ENCODE results near the gene TRIM54. TPM values are rescaled to one million over a fixed set of nuclear protein-coding genes. Genes with fewer than 3 reads are reported as not detected.

TRIM54 gene
- total and polyA plus RNA-seq, 3 donors from 2014 or later: 28.3 to 46.8 (median 38.5) TPM

DNA sequence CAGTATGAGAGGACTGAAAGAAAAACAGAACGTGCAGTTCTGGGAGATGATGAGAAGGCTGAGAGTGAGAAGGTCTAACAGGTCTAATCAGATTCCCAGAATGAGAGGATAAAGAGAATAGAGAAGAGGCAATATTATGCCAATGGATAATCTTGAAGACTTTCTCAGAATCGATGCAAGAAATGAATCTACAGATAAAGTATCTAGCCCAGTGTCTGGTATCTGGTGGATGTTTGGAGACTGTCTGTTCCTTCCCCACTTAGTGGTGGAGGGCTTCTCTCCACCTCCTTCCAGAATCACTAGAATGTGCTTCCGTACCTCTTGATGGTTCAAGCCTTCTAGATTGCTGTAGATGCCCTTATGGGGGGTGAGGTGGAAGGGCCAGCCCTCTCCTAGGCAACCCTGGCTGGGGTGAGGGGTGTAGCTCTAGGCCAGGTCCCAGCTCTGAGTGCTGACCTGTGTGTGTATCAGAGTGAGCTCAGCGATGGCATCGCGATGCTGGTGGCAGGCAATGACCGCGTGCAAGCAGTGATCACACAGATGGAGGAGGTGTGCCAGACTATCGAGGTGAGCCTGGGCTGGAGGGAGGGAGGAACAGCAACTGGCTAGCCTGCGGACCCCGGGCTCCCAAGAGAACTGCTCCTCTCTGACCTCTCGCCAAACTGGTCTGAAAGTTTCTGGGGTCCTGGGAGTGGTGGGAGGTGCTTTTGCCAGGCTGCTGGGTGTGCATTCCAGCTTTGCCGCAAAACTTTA is 22.4 kb downstream of the TRIM54 start:
- H3K9me3 ChIP-seq: no peaks in the 10 kb centered on the region
- no peak for DNase-seq
- no peaks in the 10 kb centered on the region for H3K4me1 ChIP-seq
- no peak overlapping the region for H3K4me3 ChIP-seq
- intact Hi-C loops (cut with DNase I; ENCODE audit: low total_unique reads): loop anchor here (10.0 kb wide), 1 partner anchor 210 kb away; no protein-coding TSS in a partner anchor
- TF ChIP-seq, protein P1, sequence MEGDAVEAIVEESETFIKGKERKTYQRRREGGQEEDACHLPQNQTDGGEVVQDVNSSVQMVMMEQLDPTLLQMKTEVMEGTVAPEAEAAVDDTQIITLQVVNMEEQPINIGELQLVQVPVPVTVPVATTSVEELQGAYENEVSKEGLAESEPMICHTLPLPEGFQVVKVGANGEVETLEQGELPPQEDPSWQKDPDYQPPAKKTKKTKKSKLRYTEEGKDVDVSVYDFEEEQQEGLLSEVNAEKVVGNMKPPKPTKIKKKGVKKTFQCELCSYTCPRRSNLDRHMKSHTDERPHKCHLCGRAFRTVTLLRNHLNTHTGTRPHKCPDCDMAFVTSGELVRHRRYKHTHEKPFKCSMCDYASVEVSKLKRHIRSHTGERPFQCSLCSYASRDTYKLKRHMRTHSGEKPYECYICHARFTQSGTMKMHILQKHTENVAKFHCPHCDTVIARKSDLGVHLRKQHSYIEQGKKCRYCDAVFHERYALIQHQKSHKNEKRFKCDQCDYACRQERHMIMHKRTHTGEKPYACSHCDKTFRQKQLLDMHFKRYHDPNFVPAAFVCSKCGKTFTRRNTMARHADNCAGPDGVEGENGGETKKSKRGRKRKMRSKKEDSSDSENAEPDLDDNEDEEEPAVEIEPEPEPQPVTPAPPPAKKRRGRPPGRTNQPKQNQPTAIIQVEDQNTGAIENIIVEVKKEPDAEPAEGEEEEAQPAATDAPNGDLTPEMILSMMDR (IDR thresholded peaks at IDR 0.05): no peak
- no peak for TF ChIP-seq POLR2A (IDR thresholded peaks at IDR 0.05)
- WGBS, 2 donors: 88 to 89% methylated on average over 11 to 13 of the region's 13 CpGs
- H3K36me3 ChIP-seq (ENCODE audit: low read depth, missing control alignments): no peaks in the 10 kb centered on the region
- H3K27ac ChIP-seq: no peak overlapping the region
- H3K27me3 ChIP-seq: no peaks in the 10 kb centered on the region

DNA sequence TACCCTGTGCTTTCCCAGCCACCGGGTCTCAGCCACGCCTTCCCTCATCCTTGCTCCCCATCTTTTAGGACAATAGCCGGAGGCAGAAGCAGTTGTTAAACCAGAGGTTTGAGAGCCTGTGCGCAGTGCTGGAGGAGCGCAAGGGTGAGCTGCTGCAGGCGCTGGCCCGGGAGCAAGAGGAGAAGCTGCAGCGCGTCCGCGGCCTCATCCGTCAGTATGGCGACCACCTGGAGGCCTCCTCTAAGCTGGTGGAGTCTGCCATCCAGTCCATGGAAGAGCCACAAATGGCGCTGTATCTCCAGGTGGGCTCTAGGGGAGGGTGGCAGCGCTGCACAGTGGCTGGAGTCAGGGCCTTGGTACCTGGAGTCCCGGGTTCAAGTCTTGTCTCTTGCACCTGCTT is 23.3 kb downstream of the TRIM54 start:
- H3K27me3 ChIP-seq: no peaks in the 10 kb centered on the region

DNA sequence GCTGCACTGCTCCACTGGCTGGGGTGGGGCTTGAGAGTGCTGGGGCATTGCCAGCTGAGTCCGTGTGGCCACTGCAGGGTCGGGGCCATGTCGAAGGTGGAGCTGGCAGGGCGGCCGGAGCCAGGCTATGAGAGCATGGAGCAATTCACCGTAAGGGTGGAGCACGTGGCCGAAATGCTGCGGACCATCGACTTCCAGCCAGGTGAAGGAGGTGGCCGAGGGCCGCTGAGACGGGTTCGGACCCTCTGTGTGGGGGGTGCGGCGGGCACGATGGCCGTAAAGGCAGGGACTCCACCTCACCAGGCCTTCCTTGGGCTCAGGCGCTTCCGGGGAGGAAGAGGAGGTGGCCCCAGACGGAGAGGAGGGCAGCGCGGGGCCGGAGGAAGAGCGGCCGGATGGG is 23.9 kb downstream of the TRIM54 start:
- H3K36me3 ChIP-seq (ENCODE audit: low read depth, missing control alignments): peaks cover 3% of the 10 kb centered on the region
- no peak overlapping the region for H3K27ac ChIP-seq
- H3K4me3 ChIP-seq: no peak overlapping the region
- no peaks in the 10 kb centered on the region for H3K9me3 ChIP-seq
- intact Hi-C loops (cut with DNase I; ENCODE audit: low total_unique reads): loop anchor here (10.0 kb wide), 1 partner anchor 211 kb away; no protein-coding TSS in a partner anchor
- H3K4me1 ChIP-seq: no peaks in the 10 kb centered on the region
- TF ChIP-seq POLR2A (IDR thresholded peaks at IDR 0.05): no peak
- TF ChIP-seq, protein P1 (IDR thresholded peaks at IDR 0.05): no peak
- WGBS, 2 donors: 36 to 58% methylated on average over 15 to 21 of the region's 26 CpGs
- no peak for DNase-seq
- no peaks in the 10 kb centered on the region for H3K27me3 ChIP-seq

More for the DNA sequence above, 23.3 kb downstream of the TRIM54 start:
- Histone ChIP-seq H3K9me3 (no peaks in the 10 kb centered on the region), H3K36me3 (ENCODE audit: low read depth, missing control alignments) (peaks cover 3% of the 10 kb centered on the region), H3K4me3 (no peak overlapping the region), H3K4me1 (no peaks in the 10 kb centered on the region), H3K27ac (no peak overlapping the region)
- TF ChIP-seq, protein P1 (IDR thresholded peaks at IDR 0.05): no peak
- TF ChIP-seq POLR2A (IDR thresholded peaks at IDR 0.05): no peak
- intact Hi-C loops (cut with DNase I; ENCODE audit: low total_unique reads): loop anchor here (10.0 kb wide), 1 partner anchor 211 kb away; no protein-coding TSS in a partner anchor
- 90 to 94% methylated on average over 14 to 16 of the region's 16 CpGs for WGBS, 2 donors
- DNase-seq: no peak

DNA sequence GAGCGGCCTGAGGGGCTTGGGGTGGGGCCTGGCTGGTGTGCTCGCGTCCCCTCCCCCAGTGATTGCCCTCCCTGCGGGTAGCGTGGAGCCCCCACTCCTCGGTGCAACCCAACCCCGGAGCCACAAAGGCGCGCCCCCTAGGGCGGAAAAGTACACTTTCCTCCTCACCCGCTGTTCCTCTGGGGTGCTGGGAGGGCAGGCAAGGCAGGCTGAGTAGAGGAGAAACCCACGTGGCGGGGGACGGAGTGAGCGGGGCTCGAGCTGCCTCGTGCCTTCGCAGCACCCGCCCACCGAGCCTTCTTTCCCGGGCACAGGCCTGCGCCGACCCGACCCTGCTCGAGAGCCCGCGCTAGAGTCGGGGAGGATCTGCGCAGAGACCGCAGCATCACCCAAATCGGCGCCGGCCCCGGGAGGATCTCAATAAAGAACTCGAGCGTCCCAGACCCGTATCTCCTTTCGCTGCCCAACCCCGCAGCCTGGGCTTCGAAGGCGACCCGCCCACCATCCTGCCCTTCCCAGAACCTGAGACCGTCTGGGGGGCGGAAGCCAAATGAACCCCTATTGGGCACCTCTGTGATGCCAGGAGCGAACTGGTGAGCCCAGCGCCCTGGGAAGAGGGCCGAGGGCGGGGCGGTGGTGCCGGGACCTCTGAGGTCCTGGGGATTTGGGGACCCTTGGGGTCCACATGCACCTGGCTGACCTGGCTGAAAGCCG is 24.5 kb downstream of the TRIM54 start:
- peaks cover 3% of the 10 kb centered on the region for H3K36me3 ChIP-seq (ENCODE audit: low read depth, missing control alignments)
- intact Hi-C loops (cut with DNase I; ENCODE audit: low total_unique reads): loop anchor here (10.0 kb wide), 1 partner anchor 212 kb away; no protein-coding TSS in a partner anchor
- no peak for DNase-seq

More for the DNA sequence above, 24.5 kb downstream of the TRIM54 start:
- H3K27me3 ChIP-seq: no peaks in the 10 kb centered on the region
- no peaks in the 10 kb centered on the region for H3K4me1 ChIP-seq
- no peak overlapping the region for H3K27ac ChIP-seq
- H3K9me3 ChIP-seq: no peaks in the 10 kb centered on the region
- 19 to 23% methylated on average over 14 to 36 of the region's 51 CpGs for WGBS, 2 donors
- no peak for TF ChIP-seq POLR2A (IDR thresholded peaks at IDR 0.05)
- TF ChIP-seq, protein P1 (IDR thresholded peaks at IDR 0.05): no peak
- no peak overlapping the region for H3K4me3 ChIP-seq
